RWPE1 (cell line): ENCODE results near the gene PRR23A.

Source experiments
- CTCF ChIA-PET: fragments of 350-600 bp; sonication (Branson Sonifier 250); formaldehyde crosslinking; extraction: SDS; loops from one replicate; lab custom pipeline; 2021; lab: Yijun Ruan, JAX
- POLR2A ChIA-PET: fragments of 400-600 bp; formaldehyde crosslinking; extraction: SDS; loops from one replicate; lab custom pipeline; 2020; ENCODE audit warnings: antibody characterized with exemption; ENCODE audit not compliant: low non-redundant PET; lab: Yijun Ruan, JAX
- DNase-seq: peaks from one replicate; pipeline ENCODE4 v3.0.0; 2012; ENCODE audit warnings: low spot score
- H3K27ac ChIP-seq: fragments of 450-650 bp; 2 replicates; pipeline ENCODE4 v1.5.1; 2017
- CTCF ChIP-seq: fragments of 450-650 bp; conservative IDR thresholded peaks from 2 replicates; pipeline ENCODE4 v1.5.1; 2017; ENCODE audit warnings: low read depth, mild to moderate bottlenecking

Gene PRR23A

GRCh38 chr3:139005356-139005993 is 593 bp downstream of the PRR23A start:
- POLR2A ChIA-PET: no interaction called here
- no peak for TF ChIP-seq CTCF
- no peak overlapping the region for H3K27ac ChIP-seq
- no peak for DNase-seq
- CTCF ChIA-PET: interaction anchor here (0.6 kb wide), 1 partner anchor 37 kb away, joined by 3 read pairs; no protein-coding TSS in a partner anchor

GRCh38 chr3:138995706-138996105 is 10.4 kb downstream of the PRR23A start:
- no peak for TF ChIP-seq CTCF
- POLR2A ChIA-PET: no interaction called here
- CTCF ChIA-PET: no interaction called here
- DNase-seq: no peak
- H3K27ac ChIP-seq: no peak overlapping the region

GRCh38 chr3:138987181-138987580 is 18.9 kb downstream of the PRR23A start:
- CTCF ChIA-PET: no interaction called here
- POLR2A ChIA-PET: no interaction called here
- no peak overlapping the region for H3K27ac ChIP-seq
- no peak for DNase-seq
- TF ChIP-seq CTCF: no peak

GRCh38 chr3:138985932-138986331 is 20.1 kb downstream of the PRR23A start:
- POLR2A ChIA-PET: no interaction called here

GRCh38 chr3:138984816-138985215 is 21.3 kb downstream of the PRR23A start:
- DNase-seq: no peak
- CTCF ChIA-PET: interaction anchor here (0.7 kb wide), 1 partner anchor 174 kb away, joined by 3 read pairs; no protein-coding TSS in a partner anchor
- POLR2A ChIA-PET: no interaction called here
- no peak for TF ChIP-seq CTCF
- no peak overlapping the region for H3K27ac ChIP-seq

More at GRCh38 chr3:138985932-138986331, 20.1 kb downstream of the PRR23A start:
- CTCF ChIA-PET: no interaction called here
- no peak overlapping the region for H3K27ac ChIP-seq
- DNase-seq: no peak
- no peak for TF ChIP-seq CTCF

GRCh38 chr3:138976047-138976446 is 30.0 kb downstream of the PRR23A start:
- POLR2A ChIA-PET: no interaction called here
- H3K27ac ChIP-seq: no peak overlapping the region
- no peak for DNase-seq
- CTCF ChIA-PET: no interaction called here
- no peak for TF ChIP-seq CTCF
